GM18505 (cell line): ENCODE measurements around the gene RTF1.

Source experiments
- ATAC-seq: cut with Tn5 transposase; IDR thresholded peaks from one replicate; pipeline ENCODE4 v1.9.1; 2021; ENCODE audit not compliant: unreplicated experiment
- POLR2A ChIP-seq: IDR thresholded peaks from 4 replicates; pipeline ENCODE4 v1.6.1; 2011; ENCODE audit warnings: borderline replicate concordance; ENCODE audit not compliant: insufficient read depth, insufficient read length; ENCODE audit errors: extremely low read depth

Gene RTF1

GRCh38 chr15:41501191-41501917, 84.5 kb downstream of the RTF1 start:
- no peak for ATAC-seq
- TF ChIP-seq POLR2A: no peak

GRCh38 chr15:41501931-41502794, 85.3 kb downstream of the RTF1 start:
- no peak for TF ChIP-seq POLR2A
- ATAC-seq: no peak

- no peak for ATAC-seq
Observed at GRCh38 chr15:41502795-41503668, 86.1 kb downstream of the RTF1 start.

GRCh38 chr15:41503669-41504010, 86.7 kb downstream of the RTF1 start:
- no peak for ATAC-seq
- TF ChIP-seq POLR2A: no peak

More at GRCh38 chr15:41502795-41503668, 86.1 kb downstream of the RTF1 start:
- no peak for TF ChIP-seq POLR2A

- ATAC-seq: no peak
- TF ChIP-seq POLR2A: no peak
Observed at GRCh38 chr15:41504751-41505492, 88.0 kb downstream of the RTF1 start.

GRCh38 chr15:41505776-41506175, 88.9 kb downstream of the RTF1 start:
- no peak for TF ChIP-seq POLR2A
- ATAC-seq: no peak

- TF ChIP-seq POLR2A: no peak
Observed at GRCh38 chr15:41506796-41507341, 90.0 kb downstream of the RTF1 start.

GRCh38 chr15:41507820-41508290, 91.0 kb downstream of the RTF1 start:
- TF ChIP-seq POLR2A: no peak
- ATAC-seq: no peak

More at GRCh38 chr15:41506796-41507341, 90.0 kb downstream of the RTF1 start:
- no peak for ATAC-seq

- TF ChIP-seq POLR2A: no peak
- ATAC-seq: no peak
Observed at GRCh38 chr15:41510728-41511127, 93.8 kb downstream of the RTF1 start.

GRCh38 chr15:41511331-41511898, 94.5 kb downstream of the RTF1 start:
- ATAC-seq: no peak
- TF ChIP-seq POLR2A: no peak

GRCh38 chr15:41511899-41512369, 95.0 kb downstream of the RTF1 start:
- ATAC-seq: no peak
- TF ChIP-seq POLR2A: no peak

- no peak for TF ChIP-seq POLR2A
- ATAC-seq: no peak
Observed at GRCh38 chr15:41512512-41512939, 95.6 kb downstream of the RTF1 start.
